NCI-H1105 treated with DMSO at 0.1 percent for 48 hours (cell line): ENCODE data around the gene SLC2A1.
"Not testable (repeated sequence)": the region's sequence is repeated elsewhere in the genome, so short reads cannot be mapped to it uniquely, and the experiment has no call there.

Experiments used
- DNase-seq: peaks from one replicate; lab custom pipeline; 2025; lab: John Stamatoyannopoulos, UW

The SLC2A1 gene

DNA sequence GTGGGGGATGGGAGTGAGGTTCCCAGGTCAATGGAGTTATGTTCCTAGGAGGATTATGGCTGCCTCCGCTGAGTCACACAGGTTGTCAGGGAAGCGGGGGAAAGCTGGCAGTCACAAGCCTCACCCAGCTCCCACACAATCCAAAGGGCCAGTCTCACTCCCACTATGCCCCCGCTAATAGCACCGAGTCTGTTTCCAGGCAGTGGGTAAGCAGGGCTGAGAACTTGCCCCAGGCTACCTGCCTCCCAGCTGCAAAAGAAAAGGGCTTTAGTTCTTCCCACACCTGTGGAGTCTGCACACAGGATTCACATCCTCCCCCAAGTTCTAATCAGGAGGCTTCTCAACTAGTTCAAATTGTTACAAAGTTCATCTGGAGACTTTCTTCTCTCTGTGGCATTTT, 58.7 kb downstream of the SLC2A1 start:
- not testable (repeated sequence) for DNase-seq

GRCh38 chr1:42891465-42892138, 67.1 kb downstream of the SLC2A1 start:
- DNase-seq = no peak

- no peak for DNase-seq
Measured at GRCh38 chr1:42889264-42889663, 69.4 kb downstream of the SLC2A1 start.

DNA sequence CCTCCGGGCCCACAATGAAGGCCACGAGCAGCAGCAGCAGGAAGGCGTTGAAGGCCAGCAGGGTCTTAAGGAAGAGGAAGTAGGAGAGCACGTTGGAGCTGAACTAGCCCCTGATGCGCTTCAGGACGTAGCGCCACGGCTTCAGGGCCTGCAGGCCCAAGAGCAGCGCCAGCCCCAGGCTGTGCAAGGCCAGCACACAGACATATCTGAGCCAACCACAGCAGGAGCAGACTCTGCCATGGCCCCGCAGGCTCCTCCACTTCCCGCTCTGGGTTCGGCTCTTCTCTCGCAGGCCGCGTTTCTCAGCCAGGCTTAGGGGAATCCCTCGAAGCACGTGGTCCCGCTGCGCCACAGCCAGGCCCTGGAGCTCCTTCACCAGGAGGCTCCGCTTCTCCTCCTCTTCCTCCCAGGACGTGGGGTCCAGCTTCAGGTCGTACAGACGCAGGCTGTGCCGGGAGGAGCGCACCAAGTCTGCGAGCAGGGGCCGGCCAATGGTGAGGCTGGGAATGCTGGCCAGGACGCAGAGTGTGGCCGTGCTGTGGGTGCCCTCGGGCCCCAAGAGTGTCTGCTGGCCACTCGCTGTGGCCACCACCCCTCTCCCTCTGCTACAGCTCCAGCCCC, 70.5 kb downstream of the SLC2A1 start:
- DNase-seq = no peak

DNA sequence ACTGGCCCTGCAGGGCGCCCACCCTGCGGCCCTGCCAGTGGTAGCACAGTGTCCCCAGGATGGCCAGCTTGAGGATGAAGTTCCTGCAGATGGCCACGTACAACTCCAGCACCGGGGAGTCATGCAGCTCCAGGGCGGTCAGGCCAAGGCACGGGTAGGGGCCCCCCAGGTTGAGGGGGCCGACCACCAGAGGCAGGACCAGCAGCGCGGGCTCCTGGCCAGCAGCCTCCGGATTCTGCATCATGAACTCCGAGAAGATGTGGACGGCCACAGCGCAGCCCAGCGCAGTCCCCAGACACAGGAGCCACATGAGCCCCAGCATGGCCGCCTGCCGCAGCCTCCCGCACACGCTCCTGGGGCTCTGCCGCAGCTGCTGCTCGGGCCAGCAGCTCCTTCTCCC, 71.3 kb downstream of the SLC2A1 start:
- DNase-seq = no peak

DNA sequence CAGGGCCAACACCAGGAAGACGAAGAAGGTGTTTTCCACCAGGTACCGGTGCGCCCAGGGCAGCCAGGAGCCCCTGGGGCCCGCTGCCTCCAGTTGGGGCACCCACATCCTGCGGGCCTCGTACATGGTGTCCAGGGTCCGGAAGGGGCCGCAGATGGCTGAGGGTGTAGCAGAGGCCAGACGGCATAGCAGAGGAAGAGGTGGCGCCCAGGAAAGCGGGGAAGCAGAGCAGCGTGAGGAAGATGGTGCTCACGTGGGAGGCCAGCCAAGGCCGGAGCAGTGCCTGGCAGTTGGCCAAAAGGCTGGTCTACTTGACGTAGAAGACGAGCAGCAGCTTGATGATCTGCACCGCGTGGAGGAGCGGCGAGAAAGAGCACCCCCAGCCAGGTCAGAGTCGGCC, 71.9 kb downstream of the SLC2A1 start:
- no peak for DNase-seq

DNA sequence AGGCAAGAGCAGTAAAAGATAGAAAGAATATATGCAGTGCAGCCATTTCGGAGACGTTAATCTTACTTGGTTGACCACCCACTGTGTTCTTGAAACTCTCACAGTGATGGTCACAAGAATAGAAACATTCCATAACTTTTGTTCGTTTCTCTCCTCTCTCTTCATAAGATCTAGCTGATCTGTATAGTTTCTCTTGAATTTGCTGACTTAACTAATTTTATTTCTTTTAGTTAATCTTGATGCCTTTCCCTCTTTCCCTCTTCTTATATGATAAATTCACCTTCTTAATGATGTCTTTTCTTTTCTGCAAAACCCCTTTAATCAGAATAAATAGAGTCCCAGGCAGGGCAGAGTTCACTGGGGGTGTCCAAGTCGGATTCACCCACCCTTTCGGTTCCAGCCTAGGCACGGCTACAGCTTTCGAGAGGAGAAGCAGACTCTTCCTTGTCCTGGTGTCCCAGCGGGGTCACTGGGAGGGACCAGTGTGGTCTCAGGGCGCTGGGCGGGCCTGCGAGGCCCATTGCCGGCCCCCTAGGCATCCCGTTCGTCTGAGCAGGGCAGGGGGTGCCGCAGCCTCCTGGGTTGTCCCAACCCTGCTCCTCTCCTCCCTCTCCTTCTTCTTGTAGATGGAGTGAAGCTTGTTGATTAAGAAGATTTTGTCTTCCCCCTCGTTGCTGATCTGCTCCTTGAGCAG, 72.5 kb downstream of the SLC2A1 start:
- no peak for DNase-seq

GRCh38 chr1:42880384-42880783, 78.3 kb downstream of the SLC2A1 start:
- no peak for DNase-seq

- no peak for DNase-seq
Measured at GRCh38 chr1:42877380-42877779, 81.3 kb downstream of the SLC2A1 start.

- DNase-seq = no peak
Measured at GRCh38 chr1:42876009-42876408, 82.7 kb downstream of the SLC2A1 start.
